Testis (tissue), 2 donors: ENCODE data around the gene CMYA5.

Source experiments
- CTCF ChIP-seq, 3 experiments: fragments of 450-650 bp in 2 of 3; fragments of 200-600 bp in 1 of 3; sonication (generic) in 1 of 3; IDR thresholded peaks; one replicate each; pipeline ENCODE4 v1.5.1; 2016 to 2019; ENCODE audit warnings: antibody characterized with exemption in 3 of 3, mild to moderate bottlenecking in 2 of 3, moderate library complexity in 1 of 3
- POLR2A ChIP-seq: fragments of 450-650 bp; IDR thresholded peaks from one replicate; pipeline ENCODE4 v1.6.1; 2017; ENCODE audit warnings: antibody characterized with exemption, mild to moderate bottlenecking, moderate library complexity

- TF ChIP-seq CTCF (IDR thresholded peaks at IDR 0.05) (no peak), POLR2A (no peak)
These were observed 152.6 kb downstream of the CMYA5 start for GRCh38 chr5:79842006-79842881.
